ENCODE results near the gene GALNT6.

GALNT6 gene

GRCh38 chr12:51373187-51373586 is 18.0 kb downstream of the GALNT6 start:
- H3K4me3 ChIP-seq (ENCODE audit: low read depth, low read length): no peak overlapping the region
- no peak for TF ChIP-seq CTCF (IDR thresholded peaks at IDR 0.05; ENCODE audit: low read depth, low read length)

GRCh38 chr12:51372021-51372420 is 19.2 kb downstream of the GALNT6 start:
- H3K4me3 ChIP-seq (ENCODE audit: low read depth, low read length): no peak overlapping the region
- no peak for TF ChIP-seq CTCF (IDR thresholded peaks at IDR 0.05; ENCODE audit: low read depth, low read length)

GRCh38 chr12:51371295-51371953 is 19.8 kb downstream of the GALNT6 start:
- H3K4me3 ChIP-seq (ENCODE audit: low read depth, low read length): no peak overlapping the region
- TF ChIP-seq CTCF (IDR thresholded peaks at IDR 0.05; ENCODE audit: low read depth, low read length): no peak

- H3K4me3 ChIP-seq (ENCODE audit: low read depth, low read length): no peak overlapping the region
- no peak for TF ChIP-seq CTCF (IDR thresholded peaks at IDR 0.05; ENCODE audit: low read depth, low read length)
Measured at GRCh38 chr12:51370667-51371066, 20.5 kb downstream of the GALNT6 start.

GRCh38 chr12:51369581-51369980 is 21.6 kb downstream of the GALNT6 start:
- no peak for TF ChIP-seq CTCF (IDR thresholded peaks at IDR 0.05; ENCODE audit: low read depth, low read length)
- no peak overlapping the region for H3K4me3 ChIP-seq (ENCODE audit: low read depth, low read length)

GRCh38 chr12:51368640-51369517 is 22.3 kb downstream of the GALNT6 start:
- TF ChIP-seq CTCF (IDR thresholded peaks at IDR 0.05; ENCODE audit: low read depth, low read length): no peak
- H3K4me3 ChIP-seq (ENCODE audit: low read depth, low read length): no peak overlapping the region

GRCh38 chr12:51365276-51365675 is 25.9 kb downstream of the GALNT6 start:
- H3K4me3 ChIP-seq (ENCODE audit: low read depth, low read length): no peak overlapping the region
- no peak for TF ChIP-seq CTCF (IDR thresholded peaks at IDR 0.05; ENCODE audit: low read depth, low read length)
